GM21447 (cell line): ENCODE results near the gene ANAPC5.

ENCODE experiments used
- ATAC-seq: cut with Tn5 transposase; IDR thresholded peaks from one replicate; pipeline ENCODE4 v1.9.1; 2021; ENCODE audit not compliant: unreplicated experiment

ANAPC5 gene

GRCh38 chr12:121371404-121371803 is 19.2 kb upstream of the ANAPC5 start:
- no peak for ATAC-seq

- no peak for ATAC-seq
Observed at GRCh38 chr12:121366063-121366459, 13.8 kb upstream of the ANAPC5 start.

GRCh38 chr12:121365416-121366062 is 13.3 kb upstream of the ANAPC5 start:
- ATAC-seq = no peak

GRCh38 chr12:121364683-121365121 is 12.5 kb upstream of the ANAPC5 start:
- no peak for ATAC-seq

- ATAC-seq = no peak
Observed at GRCh38 chr12:121358073-121358472, 5.9 kb upstream of the ANAPC5 start.

- no peak for ATAC-seq
Observed at GRCh38 chr12:121357331-121357730, 5.1 kb upstream of the ANAPC5 start.

GRCh38 chr12:121356657-121357056 is 4.4 kb upstream of the ANAPC5 start:
- ATAC-seq = no peak

- no peak for ATAC-seq
Observed at GRCh38 chr12:121355818-121356217, 3.6 kb upstream of the ANAPC5 start.

GRCh38 chr12:121352682-121353018 is 439 bp upstream of the ANAPC5 start:
- no peak for ATAC-seq

- ATAC-seq = no peak
Observed at GRCh38 chr12:121346747-121347146, 5.5 kb downstream of the ANAPC5 start.

GRCh38 chr12:121345151-121345815 is 6.9 kb downstream of the ANAPC5 start:
- ATAC-seq = no peak

GRCh38 chr12:121344506-121344905 is 7.7 kb downstream of the ANAPC5 start:
- ATAC-seq = no peak

GRCh38 chr12:121337416-121337815 is 14.8 kb downstream of the ANAPC5 start:
- no peak for ATAC-seq

- ATAC-seq = no peak
Observed at GRCh38 chr12:121334513-121335343, 17.5 kb downstream of the ANAPC5 start.

GRCh38 chr12:121333747-121334146 is 18.5 kb downstream of the ANAPC5 start:
- no peak for ATAC-seq

- no peak for ATAC-seq
Observed at GRCh38 chr12:121331248-121331647, 21.0 kb downstream of the ANAPC5 start.

GRCh38 chr12:121330692-121331091 is 21.5 kb downstream of the ANAPC5 start:
- ATAC-seq = no peak

GRCh38 chr12:121330195-121330594 is 22.0 kb downstream of the ANAPC5 start:
- no peak for ATAC-seq

GRCh38 chr12:121328620-121329019 is 23.6 kb downstream of the ANAPC5 start:
- no peak for ATAC-seq

- ATAC-seq = no peak
Observed at GRCh38 chr12:121326996-121327674, 25.1 kb downstream of the ANAPC5 start.

- no peak for ATAC-seq
Observed at GRCh38 chr12:121325922-121326396, 26.3 kb downstream of the ANAPC5 start.
